CD14-positive monocyte (primary cell): ENCODE measurements around the gene FALEC. TPM values are rescaled to one million over a fixed set of nuclear protein-coding genes. Genes with fewer than 3 reads are reported as not detected.

Source experiments
- DNase-seq, 3 donors: peaks; one replicate each; pipeline ENCODE4 v3.0.0-alpha.2; 2011 to 2022
- H2AFZ ChIP-seq: 2 replicates; pipeline ENCODE4 v1.6.0; 2012; ENCODE audit warnings: mild to moderate bottlenecking, low read depth, low read length, inconsistent platforms; ENCODE audit not compliant: insufficient read depth, poor library complexity, severe bottlenecking
- H3K27ac ChIP-seq, 2 donors: 1 replicate in 1 of 2; 2 replicates in 1 of 2; pipeline ENCODE4 v1.5.1; 2012 to 2013; ENCODE audit warnings: low read length in 2 of 2, control low read depth in 1 of 2, inconsistent platforms in 1 of 2, low read depth in 1 of 2, mild to moderate bottlenecking in 1 of 2
- H3K27me3 ChIP-seq, 2 donors: one replicate each; pipeline versions ENCODE4 v1.6.0 to v1.6.1; 2011 to 2013; ENCODE audit warnings: low read length in 2 of 2; ENCODE audit not compliant: control insufficient read depth in 2 of 2, insufficient read depth in 2 of 2
- H3K36me3 ChIP-seq, 2 donors: replicated peaks in 1 of 2; 1 replicate in 1 of 2; 2 replicates in 1 of 2; pipeline versions ENCODE4 v1.5.1 to v1.6.1; 2012 to 2013; ENCODE audit warnings: low read length in 2 of 2, control low read depth in 1 of 2, inconsistent platforms in 1 of 2, mild to moderate bottlenecking in 1 of 2; ENCODE audit not compliant: insufficient read depth in 2 of 2, control insufficient read depth in 1 of 2
- H3K4me1 ChIP-seq, 2 donors: 1 replicate in 1 of 2; 2 replicates in 1 of 2; pipeline versions ENCODE4 v1.5.1 to v1.6.1; 2012 to 2013; ENCODE audit warnings: low read length in 2 of 2, control low read depth in 1 of 2, inconsistent platforms in 1 of 2, mild to moderate bottlenecking in 1 of 2, moderate library complexity in 1 of 2; ENCODE audit not compliant: insufficient read depth in 2 of 2, control insufficient read depth in 1 of 2
- H3K4me2 ChIP-seq: replicated peaks from 2 replicates; pipeline ENCODE3; 2012; ENCODE audit warnings: low read length, moderate library complexity, mild to moderate bottlenecking; ENCODE audit not compliant: poor library complexity, severe bottlenecking; ENCODE audit errors: extremely low read depth
- H3K4me3 ChIP-seq, 3 experiments: fragments of 200-600 bp in 1 of 3; sonication (generic) in 1 of 3; replicated peaks in 1 of 3; 1 replicate in 2 of 3; 2 replicates in 1 of 3; pipeline ENCODE4 v1.5.1; 2011 to 2013; ENCODE audit warnings: low read length in 3 of 3, mild to moderate bottlenecking in 3 of 3, control low read depth in 2 of 3, low read depth in 2 of 3, inconsistent platforms in 1 of 3, moderate library complexity in 1 of 3
- H3K79me2 ChIP-seq: 2 replicates; pipeline ENCODE4 v1.6.0; 2012; ENCODE audit warnings: mild to moderate bottlenecking, control low read depth, inconsistent platforms, low read length, moderate library complexity; ENCODE audit not compliant: insufficient read depth
- H3K9ac ChIP-seq: 2 replicates; pipeline ENCODE4 v1.6.0; 2017; ENCODE audit warnings: low read length, mild to moderate bottlenecking; ENCODE audit not compliant: insufficient read depth, poor library complexity, severe bottlenecking
- H3K9me3 ChIP-seq, 2 donors: replicated peaks in 1 of 2; 1 replicate in 1 of 2; 2 replicates in 1 of 2; pipeline versions ENCODE4 v1.5.1 to v1.6.1; 2012 to 2013; ENCODE audit warnings: low read length in 2 of 2, control low read depth in 1 of 2; ENCODE audit not compliant: control insufficient read depth in 1 of 2, insufficient read depth in 1 of 2
- H4K20me1 ChIP-seq: 2 replicates; pipeline ENCODE4 v1.6.0; 2012; ENCODE audit warnings: mild to moderate bottlenecking, low read length, control low read depth, moderate library complexity; ENCODE audit not compliant: insufficient read depth
- H3K27ac Mint-ChIP-seq, 7 donors: one replicate each; pipeline ENCODE4 v1.8.0; 2020; ENCODE audit warnings: mild to moderate bottlenecking in 7 of 7, mixed read lengths in 7 of 7, moderate library complexity in 6 of 7, inconsistent platforms in 2 of 7
- H3K27me3 Mint-ChIP-seq, 3 donors: one replicate each; pipeline ENCODE4 v1.8.0; 2021 to 2022; ENCODE audit warnings: low read depth in 3 of 3, mild to moderate bottlenecking in 3 of 3, mixed read lengths in 3 of 3, moderate library complexity in 3 of 3, inconsistent platforms in 1 of 3
- H3K36me3 Mint-ChIP-seq, 2 donors: one replicate each; pipeline ENCODE4 v1.8.0; 2020; ENCODE audit warnings: mixed read lengths in 2 of 2, inconsistent platforms in 1 of 2, mild to moderate bottlenecking in 1 of 2
- H3K4me1 Mint-ChIP-seq: one replicate; pipeline ENCODE4 v1.8.0; 2020; ENCODE audit warnings: mild to moderate bottlenecking, mixed read lengths
- H3K4me3 Mint-ChIP-seq, 2 donors: one replicate each; pipeline ENCODE4 v1.8.0; 2020; ENCODE audit warnings: mild to moderate bottlenecking in 2 of 2, mixed read lengths in 2 of 2, moderate library complexity in 1 of 2
- H3K9me3 Mint-ChIP-seq, 7 donors: one replicate each; pipeline ENCODE4 v1.8.0; 2020 to 2022; ENCODE audit warnings: mixed read lengths in 7 of 7, mild to moderate bottlenecking in 6 of 7, moderate library complexity in 6 of 7, inconsistent platforms in 2 of 7
- CTCF ChIP-seq: fragments of 200-600 bp; IDR thresholded peaks from one replicate; pipeline ENCODE4 v1.8.0; 2022; ENCODE audit warnings: antibody characterized with exemption, mild to moderate bottlenecking
- WGBS: methylation state at CpG from one replicate; pipeline ENCODE4 v1.1.5; 2013; ENCODE audit warnings: missing lambda C conversion rate; ENCODE audit not compliant: insufficient coverage; 5-methylcytosine and 5-hydroxymethylcytosine counted together
- intact Hi-C, 2 donors: fragments of 100-400 bp; cut with micrococcal nuclease; formaldehyde crosslinking; loops; one replicate each; pipeline versions ENCODE4 v1.15.0 to v1.15.1; 2023
- polyA plus RNA-seq, 3 donors: library from polyadenylated mRNA; depleted of rRNA in 1 of 3; unstranded in 2 of 3; stranded (reverse) in 1 of 3; fragments of 300-500 nt in 2 of 3; fragments of >200 nt in 1 of 3; fragmentation: Illumina TruSeq in 2 of 3; gene quantifications; 1 replicate in 2 of 3; 2 replicates in 1 of 3; pipeline ENCODE4 v1.2.3, GENCODE V29; 2012 to 2021

FALEC gene
- polyA plus RNA-seq, 3 donors = not detected

GRCh38 chr1:150563340-150564038 lies 47.9 kb downstream of the FALEC start:
- H3K36me3 ChIP-seq = peaks cover 5 to 22% of the 10 kb centered on the region in 2 donors
- Mint-ChIP-seq H3K27me3 (peaks cover 0 to 2% (median 0%) of the 10 kb centered on the region in 3 donors), H3K9me3 (peaks cover 0 to 3% (median 0%) of the 10 kb centered on the region in 7 donors), H3K4me1 (peaks cover 88% of the 10 kb centered on the region), H3K27ac (peak overlapping the region; percentile 96 to 100 (median 98)), H3K36me3 (peaks cover 38 to 60% of the 10 kb centered on the region in 2 donors), H3K4me3 (peak overlapping the region; percentile 93)
- H3K27me3 ChIP-seq = no peaks in the 10 kb centered on the region
- H4K20me1 ChIP-seq = peaks cover 98% of the 10 kb centered on the region
- TF ChIP-seq CTCF = no peak
- peak in 2 of 3 donors; percentile 13 to 26 for DNase-seq
- no peak overlapping the region for H3K9ac ChIP-seq
- peak overlapping the region; percentile 30 to 88 for H3K27ac ChIP-seq
- WGBS = 33% methylated on average over 4 of the region's 4 CpGs
- H3K4me1 ChIP-seq = peaks cover 95 to 100% of the 10 kb centered on the region in 2 donors
- H3K4me3 ChIP-seq = peak overlapping the region in 1 of 3 experiments; percentile 92
- H2AFZ ChIP-seq = no peak overlapping the region
- no peaks in the 10 kb centered on the region for H3K9me3 ChIP-seq
- H3K4me2 ChIP-seq = peak overlapping the region; percentile 98
- intact Hi-C loops = loop anchor here (2.0 to 5.0 kb wide), 3 partner anchors 13 to 64 kb away; partner anchors contain the start of gene ENSA (in 1 of the 2)
- H3K79me2 ChIP-seq = peaks cover 83% of the 10 kb centered on the region

- Mint-ChIP-seq H3K36me3 (peaks cover 35 to 52% of the 10 kb centered on the region in 2 donors), H3K4me1 (peaks cover 90% of the 10 kb centered on the region), H3K27ac (peak overlapping the region; percentile 3 to 99 (median 98)), H3K9me3 (peaks cover 0 to 3% (median 0%) of the 10 kb centered on the region in 7 donors), H3K27me3 (peaks cover 0 to 2% (median 0%) of the 10 kb centered on the region in 3 donors), H3K4me3 (peak overlapping the region; percentile 93)
- Histone ChIP-seq H3K4me1 (peaks cover 95 to 100% of the 10 kb centered on the region in 2 donors), H3K9ac (no peak overlapping the region), H3K4me3 (peak overlapping the region in 1 of 3 experiments; percentile 92), H4K20me1 (peaks cover 98% of the 10 kb centered on the region), H2AFZ (no peak overlapping the region), H3K36me3 (peaks cover under 1 to 14% of the 10 kb centered on the region in 2 donors), H3K79me2 (peaks cover 83% of the 10 kb centered on the region), H3K27me3 (no peaks in the 10 kb centered on the region), H3K27ac (peak overlapping the region; percentile 30 to 88), H3K9me3 (no peaks in the 10 kb centered on the region), H3K4me2 (peak overlapping the region; percentile 98)
- no peak for TF ChIP-seq CTCF
- WGBS = no CpG with 5 or more reads among the region's 5 CpGs
- peak in 1 of 3 donors; percentile 27 for DNase-seq
- intact Hi-C loops = loop anchor here (5.0 kb wide), 2 partner anchors 58 to 63 kb away; partner anchors contain the start of gene ENSA (in 1 of the 2)
Measured at GRCh38 chr1:150564051-150564991, 48.8 kb downstream of the FALEC start.
